Measurements from ENCODE around the gene SLC51B. TPM values are rescaled to one million over a fixed set of nuclear protein-coding genes. Genes with fewer than 3 reads are reported as not detected.
"Not testable (repeated sequence)": the region's sequence is repeated elsewhere in the genome, so short reads cannot be mapped to it uniquely, and the experiment has no call there.

The SLC51B gene
- polyA plus RNA-seq, 2 of the 4 experiments (the other 2 are of a cell fraction), result 12.2 to 16.1 TPM

DNA sequence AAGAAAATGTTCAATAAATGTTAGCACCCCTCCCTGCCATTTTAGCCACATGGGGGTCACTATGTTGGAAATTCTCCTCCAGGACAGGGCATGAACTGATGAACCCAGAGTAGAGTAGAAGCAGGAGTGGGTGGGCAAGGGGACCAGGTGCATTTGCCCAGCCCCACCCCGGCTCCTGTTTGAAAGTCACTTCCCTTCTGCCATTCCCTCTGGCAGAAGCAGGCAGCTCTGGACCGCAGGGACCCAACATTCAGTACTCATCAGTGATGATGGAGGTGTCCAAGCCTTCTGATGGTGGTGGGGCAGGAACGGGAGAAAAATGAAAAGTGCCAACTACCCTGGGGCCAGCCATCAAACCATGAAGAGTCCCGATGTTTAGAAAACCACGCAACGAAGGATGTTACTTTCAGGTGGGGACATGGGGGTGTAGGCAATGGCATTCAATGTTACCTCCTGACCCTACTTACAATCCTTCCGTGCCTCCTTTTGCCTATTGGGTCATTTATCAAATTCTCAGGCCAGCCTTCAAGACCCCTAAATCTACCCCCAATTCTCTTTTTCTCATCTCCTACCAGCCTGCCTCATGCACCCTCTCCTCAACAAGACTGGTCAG lies 52.6 kb downstream of the SLC51B start:
- Histone ChIP-seq H3K4me1 (no peaks in the 10 kb centered on the region), H3K9me3 (no peaks in the 10 kb centered on the region), H3K4me2 (no peak overlapping the region), H3K27ac (no peak overlapping the region), H3K4me3 (no peak overlapping the region)
- ChIA-PET CTCF (no interaction called here), POLR2A (no interaction called here)
- ATAC-seq (no peak), DNase-seq (ENCODE audit: low read depth in 1 of 2, low spot score in 1 of 2) (no peak), FAIRE-seq (no peak)
- WGBS (ENCODE audit: missing lambda C conversion rate), result 90% methylated on average over 7 of the region's 7 CpGs
- TF ChIP-seq FOSL2 (IDR thresholded peaks at IDR 0.05) (no peak), FOSL2 (CRISPR knock-in tag; IDR thresholded peaks at IDR 0.05) (no peak), RNF2 (IDR thresholded peaks at IDR 0.05; ENCODE audit: borderline replicate concordance, low read depth) (no peak), GATA3 (IDR thresholded peaks at IDR 0.05; ENCODE audit: borderline replicate concordance) (no peak), ZFP36 (IDR thresholded peaks at IDR 0.05; ENCODE audit: borderline replicate concordance, partially characterized antibody) (no peak)
- TF ChIP-seq, protein P1, sequence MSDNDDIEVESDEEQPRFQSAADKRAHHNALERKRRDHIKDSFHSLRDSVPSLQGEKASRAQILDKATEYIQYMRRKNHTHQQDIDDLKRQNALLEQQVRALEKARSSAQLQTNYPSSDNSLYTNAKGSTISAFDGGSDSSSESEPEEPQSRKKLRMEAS (IDR thresholded peaks at IDR 0.05), result no peak

DNA sequence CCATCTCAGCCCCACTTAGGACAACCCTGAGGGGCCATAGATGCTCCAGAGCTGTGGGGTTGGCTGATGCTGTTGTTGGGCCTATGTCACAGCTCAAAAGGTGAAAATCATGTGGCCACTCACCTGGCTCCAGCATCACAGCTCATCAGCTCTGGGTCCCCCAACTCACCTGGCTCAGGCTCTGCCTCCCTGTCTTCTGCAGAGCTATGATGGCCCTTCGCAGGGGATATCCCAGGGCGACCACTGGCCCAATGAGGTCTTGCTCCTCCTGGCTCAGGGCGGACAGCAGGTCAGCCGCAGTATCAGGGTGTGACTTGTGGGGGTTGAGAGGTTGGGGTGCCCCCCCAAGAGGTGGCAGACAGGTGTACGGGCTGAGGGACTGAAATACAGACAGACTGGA lies 54.1 kb downstream of the SLC51B start:
- H3K4me2 ChIP-seq, result no peak overlapping the region
- ChIA-PET POLR2A (no interaction called here), CTCF (interaction anchor here (1.4 to 5.7 kb wide), 2 partner anchors 12 to 46 kb away, joined by 6 to 52 read pairs; no protein-coding TSS in a partner anchor)
- H3K27ac ChIP-seq, result no peak overlapping the region
- DNase-seq (ENCODE audit: low read depth in 1 of 2, low spot score in 1 of 2) (no peak), FAIRE-seq (no peak), ATAC-seq (no peak)
- H3K4me1 ChIP-seq, result no peaks in the 10 kb centered on the region
- H3K9me3 ChIP-seq, result no peaks in the 10 kb centered on the region
- WGBS (ENCODE audit: missing lambda C conversion rate), result 90% methylated on average over 5 of the region's 5 CpGs
- no peak overlapping the region for H3K4me3 ChIP-seq
- TF ChIP-seq RARB (CRISPR knock-in tag; IDR thresholded peaks at IDR 0.05) (no peak), EHF (CRISPR knock-in tag; IDR thresholded peaks at IDR 0.05) (no peak), MAFK (IDR thresholded peaks at IDR 0.05; ENCODE audit: partially characterized antibody) (no peak), NR3C1 (IDR thresholded peaks at IDR 0.05) (no peak), RFX5 (IDR thresholded peaks at IDR 0.05) (no peak), FOXS1 (CRISPR knock-in tag; IDR thresholded peaks at IDR 0.05) (no peak), ZNF302 (CRISPR knock-in tag; IDR thresholded peaks at IDR 0.05) (no peak), MYC (IDR thresholded peaks at IDR 0.05; ENCODE audit: borderline replicate concordance, low read length) (no peak)
- TF ChIP-seq, protein P2, sequence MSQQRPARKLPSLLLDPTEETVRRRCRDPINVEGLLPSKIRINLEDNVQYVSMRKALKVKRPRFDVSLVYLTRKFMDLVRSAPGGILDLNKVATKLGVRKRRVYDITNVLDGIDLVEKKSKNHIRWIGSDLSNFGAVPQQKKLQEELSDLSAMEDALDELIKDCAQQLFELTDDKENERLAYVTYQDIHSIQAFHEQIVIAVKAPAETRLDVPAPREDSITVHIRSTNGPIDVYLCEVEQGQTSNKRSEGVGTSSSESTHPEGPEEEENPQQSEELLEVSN (IDR thresholded peaks at IDR 0.05; ENCODE audit: borderline replicate concordance, low read depth), result no peak

DNA sequence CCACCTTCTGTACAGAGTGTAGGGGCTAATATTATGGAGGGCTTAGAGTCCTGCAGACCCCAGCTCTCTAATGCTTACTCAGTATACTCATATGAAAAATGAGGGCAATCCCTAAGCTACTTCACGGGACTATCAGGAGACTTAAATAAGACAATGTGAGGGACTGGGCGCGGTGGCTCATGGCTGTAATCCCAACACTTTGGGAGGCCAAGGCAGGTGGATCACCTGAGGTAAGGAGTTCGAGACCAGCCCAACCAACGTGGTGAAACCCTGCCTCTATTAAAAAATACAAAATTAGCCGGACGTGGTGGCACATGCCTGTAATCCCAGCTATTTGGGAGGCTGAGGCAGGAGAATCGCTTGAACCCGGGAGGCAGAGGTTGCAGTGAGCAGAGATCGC lies 54.6 kb downstream of the SLC51B start:
- H3K4me3 ChIP-seq; H3K9me3 ChIP-seq; ATAC-seq; POLR2A ChIA-PET; H3K4me2 ChIP-seq; FAIRE-seq; H3K4me1 ChIP-seq; DNase-seq (ENCODE audit: low read depth in 1 of 2, low spot score in 1 of 2); H3K27ac ChIP-seq: not testable (repeated sequence)
- CTCF ChIA-PET, result interaction anchor here (1.4 to 5.7 kb wide), 5 partner anchors 13 to 66 kb away, joined by 6 to 52 read pairs (median 25); partner anchors contain the start of gene KBTBD13
- WGBS (ENCODE audit: missing lambda C conversion rate), result 90% methylated on average over 10 of the region's 10 CpGs

DNA sequence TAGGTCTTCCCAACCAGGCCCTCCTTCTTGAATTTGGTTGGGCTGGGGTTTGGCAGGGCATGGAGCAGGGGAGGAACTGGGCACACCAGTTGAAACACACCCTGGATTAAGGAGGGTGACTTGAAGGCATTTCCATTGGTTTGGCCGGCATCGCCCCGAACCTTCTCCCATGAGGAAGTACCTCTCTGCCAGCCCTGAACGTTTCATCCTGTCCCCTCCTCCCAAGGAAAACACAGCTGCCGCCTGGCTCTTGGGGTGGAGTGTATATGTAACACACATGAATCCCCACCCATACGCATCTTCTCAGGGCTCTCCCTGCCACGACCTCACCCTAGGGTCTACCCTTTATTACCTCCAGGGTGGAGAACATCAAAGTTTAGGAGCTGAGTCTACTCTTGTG lies 55.3 kb downstream of the SLC51B start:
- H3K4me3 ChIP-seq, result no peak overlapping the region
- H3K27ac ChIP-seq, result no peak overlapping the region
- H3K4me2 ChIP-seq, result no peak overlapping the region
- no peaks in the 10 kb centered on the region for H3K4me1 ChIP-seq
- ChIA-PET CTCF (interaction anchor here (1.4 to 5.7 kb wide), 11 partner anchors 10 to 170 kb away, joined by 3 to 52 read pairs (median 23); partner anchors contain the start of genes KBTBD13, SLC51B and UBAP1L), POLR2A (no interaction called here)
- TF ChIP-seq ZC3H11A (IDR thresholded peaks at IDR 0.05) (no peak), SMC3 (IDR thresholded peaks at IDR 0.05) (no peak), KDM1A (IDR thresholded peaks at IDR 0.05; ENCODE audit: low read depth) (no peak), NFE2L2 (conservative IDR thresholded peaks at IDR 0.05; ENCODE audit: low read length) (no peak), FOXS1 (CRISPR knock-in tag; IDR thresholded peaks at IDR 0.05) (no peak), HDAC2 (IDR thresholded peaks at IDR 0.05) (no peak), JUN (IDR thresholded peaks at IDR 0.05) (no peak), SREBF2 (IDR thresholded peaks at IDR 0.05) (no peak), POLR2A (IDR thresholded peaks at IDR 0.05; ENCODE audit: low read length) (no peak), HEYL (CRISPR knock-in tag; IDR thresholded peaks at IDR 0.05) (no peak), TFCP2L1 (CRISPR knock-in tag; IDR thresholded peaks at IDR 0.05) (no peak), RCOR1 (IDR thresholded peaks at IDR 0.05; ENCODE audit: low read depth, low read length) (no peak)
- TF ChIP-seq, protein P3, sequence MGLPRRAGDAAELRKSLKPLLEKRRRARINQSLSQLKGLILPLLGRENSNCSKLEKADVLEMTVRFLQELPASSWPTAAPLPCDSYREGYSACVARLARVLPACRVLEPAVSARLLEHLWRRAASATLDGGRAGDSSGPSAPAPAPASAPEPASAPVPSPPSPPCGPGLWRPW (IDR thresholded peaks at IDR 0.05), result no peak
- no peak for DNase-seq (ENCODE audit: low read depth in 1 of 2, low spot score in 1 of 2)
- whole genome bisulfite sequencing (ENCODE audit: missing lambda C conversion rate), result 89% methylated on average over 7 of the region's 7 CpGs
- ATAC-seq, result no peak
- H3K9me3 ChIP-seq, result no peaks in the 10 kb centered on the region
- no peak for FAIRE-seq
